ENCODE results near the gene POFUT1. TPM values are rescaled to one million over a fixed set of nuclear protein-coding genes. Genes with fewer than 3 reads are reported as not detected.

The POFUT1 gene
- total and polyA plus RNA-seq, 9 of the 15 experiments (the other 6 are each of a cell fraction or from before 2014, with no cell fraction given) = 3.5 to 44.7 (median 23.5) TPM

DNA sequence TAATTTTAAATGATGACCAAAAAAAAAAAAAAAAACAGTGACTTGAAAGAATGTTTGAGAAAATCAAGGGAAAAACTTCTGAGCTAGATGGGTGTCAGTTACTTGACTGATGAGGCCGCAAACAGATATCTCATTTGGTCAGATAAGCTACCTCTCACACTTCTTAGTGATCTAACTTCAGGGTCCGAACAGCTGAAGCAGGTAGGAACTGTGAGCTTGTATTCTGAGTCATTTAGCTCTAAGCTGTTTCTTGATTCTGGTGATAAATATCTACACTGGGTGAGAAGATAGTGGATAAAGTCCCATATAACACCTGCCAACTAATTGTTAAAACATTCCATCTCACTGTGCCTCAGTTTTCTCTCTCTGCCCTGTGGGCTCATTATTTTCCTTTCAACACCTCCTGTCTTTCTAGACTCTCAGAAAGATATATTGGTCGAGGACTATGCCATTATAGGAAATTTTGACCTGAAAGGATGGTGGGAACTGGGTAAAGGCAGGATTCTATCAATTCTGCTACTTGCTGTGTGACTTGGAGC, 77.5 kb downstream of the POFUT1 start (continued):
- TF ChIP-seq, protein P1, sequence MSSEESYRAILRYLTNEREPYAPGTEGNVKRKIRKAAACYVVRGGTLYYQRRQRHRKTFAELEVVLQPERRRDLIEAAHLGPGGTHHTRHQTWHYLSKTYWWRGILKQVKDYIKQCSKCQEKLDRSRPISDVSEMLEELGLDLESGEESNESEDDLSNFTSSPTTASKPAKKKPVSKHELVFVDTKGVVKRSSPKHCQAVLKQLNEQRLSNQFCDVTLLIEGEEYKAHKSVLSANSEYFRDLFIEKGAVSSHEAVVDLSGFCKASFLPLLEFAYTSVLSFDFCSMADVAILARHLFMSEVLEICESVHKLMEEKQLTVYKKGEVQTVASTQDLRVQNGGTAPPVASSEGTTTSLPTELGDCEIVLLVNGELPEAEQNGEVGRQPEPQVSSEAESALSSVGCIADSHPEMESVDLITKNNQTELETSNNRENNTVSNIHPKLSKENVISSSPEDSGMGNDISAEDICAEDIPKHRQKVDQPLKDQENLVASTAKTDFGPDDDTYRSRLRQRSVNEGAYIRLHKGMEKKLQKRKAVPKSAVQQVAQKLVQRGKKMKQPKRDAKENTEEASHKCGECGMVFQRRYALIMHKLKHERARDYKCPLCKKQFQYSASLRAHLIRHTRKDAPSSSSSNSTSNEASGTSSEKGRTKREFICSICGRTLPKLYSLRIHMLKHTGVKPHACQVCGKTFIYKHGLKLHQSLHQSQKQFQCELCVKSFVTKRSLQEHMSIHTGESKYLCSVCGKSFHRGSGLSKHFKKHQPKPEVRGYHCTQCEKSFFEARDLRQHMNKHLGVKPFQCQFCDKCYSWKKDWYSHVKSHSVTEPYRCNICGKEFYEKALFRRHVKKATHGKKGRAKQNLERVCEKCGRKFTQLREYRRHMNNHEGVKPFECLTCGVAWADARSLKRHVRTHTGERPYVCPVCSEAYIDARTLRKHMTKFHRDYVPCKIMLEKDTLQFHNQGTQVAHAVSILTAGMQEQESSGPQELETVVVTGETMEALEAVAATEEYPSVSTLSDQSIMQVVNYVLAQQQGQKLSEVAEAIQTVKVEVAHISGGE (CRISPR knock-in tag; IDR thresholded peaks at IDR 0.05) = no peak
- TF ChIP-seq, protein P2, sequence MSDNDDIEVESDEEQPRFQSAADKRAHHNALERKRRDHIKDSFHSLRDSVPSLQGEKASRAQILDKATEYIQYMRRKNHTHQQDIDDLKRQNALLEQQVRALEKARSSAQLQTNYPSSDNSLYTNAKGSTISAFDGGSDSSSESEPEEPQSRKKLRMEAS (CRISPR knock-in tag; IDR thresholded peaks at IDR 0.05) = no peak
- TF ChIP-seq ZKSCAN3 (CRISPR knock-in tag; IDR thresholded peaks at IDR 0.05) (no peak), MEIS2 (IDR thresholded peaks at IDR 0.05; ENCODE audit: partially characterized antibody) (peak; percentile 70), NR2C1 (IDR thresholded peaks at IDR 0.05) (no peak), NR2C1 (tag; IDR thresholded peaks at IDR 0.05) (no peak), TARDBP (IDR thresholded peaks at IDR 0.05) (no peak), BRD9 (IDR thresholded peaks at IDR 0.05; ENCODE audit: low read depth, partially characterized antibody) (no peak), RCOR1 (IDR thresholded peaks at IDR 0.05; ENCODE audit: borderline replicate concordance in 1 of 2, low read depth in 2 of 2, low read length in 2 of 2) (no peak), ZNF133 (CRISPR knock-in tag; IDR thresholded peaks at IDR 0.05) (no peak), KDM5B (IDR thresholded peaks at IDR 0.05; ENCODE audit: insufficient replicate concordance, low read depth, low read length) (no peak), SRSF3 (IDR thresholded peaks at IDR 0.05; ENCODE audit: insufficient read depth, low read length) (no peak), JUND (IDR thresholded peaks at IDR 0.05; ENCODE audit: borderline replicate concordance, low read depth, low read length) (no peak), JUND (tag; IDR thresholded peaks at IDR 0.05; ENCODE audit: borderline replicate concordance, low read depth, low read length) (no peak), MTA2 (IDR thresholded peaks at IDR 0.05; ENCODE audit: low read depth) (no peak), ZNF830 (CRISPR knock-in tag; IDR thresholded peaks at IDR 0.05) (no peak)
- TF ChIP-seq, protein P3, sequence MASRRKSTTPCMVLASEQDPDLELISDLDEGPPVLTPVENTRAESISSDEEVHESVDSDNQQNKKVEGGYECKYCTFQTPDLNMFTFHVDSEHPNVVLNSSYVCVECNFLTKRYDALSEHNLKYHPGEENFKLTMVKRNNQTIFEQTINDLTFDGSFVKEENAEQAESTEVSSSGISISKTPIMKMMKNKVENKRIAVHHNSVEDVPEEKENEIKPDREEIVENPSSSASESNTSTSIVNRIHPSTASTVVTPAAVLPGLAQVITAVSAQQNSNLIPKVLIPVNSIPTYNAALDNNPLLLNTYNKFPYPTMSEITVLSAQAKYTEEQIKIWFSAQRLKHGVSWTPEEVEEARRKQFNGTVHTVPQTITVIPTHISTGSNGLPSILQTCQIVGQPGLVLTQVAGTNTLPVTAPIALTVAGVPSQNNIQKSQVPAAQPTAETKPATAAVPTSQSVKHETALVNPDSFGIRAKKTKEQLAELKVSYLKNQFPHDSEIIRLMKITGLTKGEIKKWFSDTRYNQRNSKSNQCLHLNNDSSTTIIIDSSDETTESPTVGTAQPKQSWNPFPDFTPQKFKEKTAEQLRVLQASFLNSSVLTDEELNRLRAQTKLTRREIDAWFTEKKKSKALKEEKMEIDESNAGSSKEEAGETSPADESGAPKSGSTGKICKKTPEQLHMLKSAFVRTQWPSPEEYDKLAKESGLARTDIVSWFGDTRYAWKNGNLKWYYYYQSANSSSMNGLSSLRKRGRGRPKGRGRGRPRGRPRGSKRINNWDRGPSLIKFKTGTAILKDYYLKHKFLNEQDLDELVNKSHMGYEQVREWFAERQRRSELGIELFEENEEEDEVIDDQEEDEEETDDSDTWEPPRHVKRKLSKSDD (conservative IDR thresholded peaks at IDR 0.05; ENCODE audit: low read length) = no peak
- TF ChIP-seq, protein P4, sequence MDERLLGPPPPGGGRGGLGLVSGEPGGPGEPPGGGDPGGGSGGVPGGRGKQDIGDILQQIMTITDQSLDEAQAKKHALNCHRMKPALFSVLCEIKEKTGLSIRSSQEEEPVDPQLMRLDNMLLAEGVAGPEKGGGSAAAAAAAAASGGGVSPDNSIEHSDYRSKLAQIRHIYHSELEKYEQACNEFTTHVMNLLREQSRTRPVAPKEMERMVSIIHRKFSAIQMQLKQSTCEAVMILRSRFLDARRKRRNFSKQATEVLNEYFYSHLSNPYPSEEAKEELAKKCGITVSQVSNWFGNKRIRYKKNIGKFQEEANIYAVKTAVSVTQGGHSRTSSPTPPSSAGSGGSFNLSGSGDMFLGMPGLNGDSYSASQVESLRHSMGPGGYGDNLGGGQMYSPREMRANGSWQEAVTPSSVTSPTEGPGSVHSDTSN (CRISPR knock-in tag; IDR thresholded peaks at IDR 0.05; ENCODE audit: low read depth) = no peak
- TF ChIP-seq, protein P4 (tag; conservative IDR thresholded peaks at IDR 0.05; ENCODE audit: low read depth) = 0 out of 2 replicates have a peak, but pooled peaks have one; percentile 7

All from K562 (cell line).